ENCODE data around the gene TLR5. TPM values are rescaled to one million over a fixed set of nuclear protein-coding genes. Genes with fewer than 3 reads are reported as not detected.

TLR5 gene
- polyA plus RNA-seq, 3 donors: 35.5 to 58.0 (median 45.7) TPM

GRCh38 chr1:223089250-223089649 lies 53.8 kb downstream of the TLR5 start:
- no peaks in the 10 kb centered on the region for H4K20me1 ChIP-seq (ENCODE audit: insufficient read depth, low read length)
- no peak for TF ChIP-seq CTCF (IDR thresholded peaks at IDR 0.05)
- WGBS (ENCODE audit: insufficient coverage): 66% methylated on average over 10 of the region's 11 CpGs
- H3K27me3 Mint-ChIP-seq (ENCODE audit: low read depth in 3 of 3): peaks cover 2 to 5% (median 3%) of the 10 kb centered on the region in 3 donors
- H3K9me3 ChIP-seq (replicated peaks in 1 of 2; ENCODE audit: control insufficient read depth in 1 of 2, insufficient read depth in 1 of 2, low read length in 2 of 2): no peaks in the 10 kb centered on the region
- no peak for DNase-seq
- no peak overlapping the region for H3K27ac ChIP-seq (ENCODE audit: low read depth in 1 of 2, low read length in 2 of 2)
- H3K9me3 Mint-ChIP-seq: peaks cover 0 to 3% (median 0%) of the 10 kb centered on the region in 7 donors
- no peak overlapping the region for H2AFZ ChIP-seq (ENCODE audit: insufficient read depth, low read depth, low read length, poor library complexity, severe bottlenecking)
- no peaks in the 10 kb centered on the region for H3K27me3 ChIP-seq (ENCODE audit: control insufficient read depth in 2 of 2, insufficient read depth in 2 of 2, low read length in 2 of 2)
- intact Hi-C loops (cut with micrococcal nuclease): loop anchor here in 1 of 2 donors (10.0 kb wide), 2 partner anchors 354 to 624 kb away; partner anchors contain the start of gene FAM177B
- no peak overlapping the region for H3K4me3 ChIP-seq (replicated peaks in 1 of 3; ENCODE audit: low read depth in 2 of 3, low read length in 3 of 3)
- H3K4me1 Mint-ChIP-seq: no peaks in the 10 kb centered on the region
- no peaks in the 10 kb centered on the region for H3K36me3 Mint-ChIP-seq
- no peak overlapping the region for H3K4me2 ChIP-seq (replicated peaks; ENCODE audit: extremely low read depth, low read length, poor library complexity, severe bottlenecking)
- no peak overlapping the region for H3K27ac Mint-ChIP-seq
- no peak overlapping the region for H3K9ac ChIP-seq (ENCODE audit: insufficient read depth, low read length, poor library complexity, severe bottlenecking)
- no peaks in the 10 kb centered on the region for H3K4me1 ChIP-seq (ENCODE audit: control insufficient read depth in 1 of 2, insufficient read depth in 2 of 2, low read length in 2 of 2)
- no peak overlapping the region for H3K4me3 Mint-ChIP-seq
- H3K36me3 ChIP-seq (replicated peaks in 1 of 2; ENCODE audit: control insufficient read depth in 1 of 2, insufficient read depth in 2 of 2, low read length in 2 of 2): no peaks in the 10 kb centered on the region
- H3K79me2 ChIP-seq (ENCODE audit: insufficient read depth, low read length): no peaks in the 10 kb centered on the region

GRCh38 chr1:223088713-223089240 lies 54.3 kb downstream of the TLR5 start:
- TF ChIP-seq CTCF (IDR thresholded peaks at IDR 0.05): no peak
- H3K27ac ChIP-seq (ENCODE audit: low read depth in 1 of 2, low read length in 2 of 2): no peak overlapping the region
- 94% methylated on average over 12 of the region's 13 CpGs for WGBS (ENCODE audit: insufficient coverage)
- H3K4me1 ChIP-seq (ENCODE audit: control insufficient read depth in 1 of 2, insufficient read depth in 2 of 2, low read length in 2 of 2): no peaks in the 10 kb centered on the region
- Mint-ChIP-seq H3K27ac (no peak overlapping the region), H3K4me3 (no peak overlapping the region), H3K27me3 (ENCODE audit: low read depth in 3 of 3) (peaks cover 1 to 5% (median 5%) of the 10 kb centered on the region in 3 donors), H3K9me3 (peaks cover 0 to 3% (median 0%) of the 10 kb centered on the region in 7 donors), H3K36me3 (no peaks in the 10 kb centered on the region), H3K4me1 (no peaks in the 10 kb centered on the region)
- H3K9me3 ChIP-seq (replicated peaks in 1 of 2; ENCODE audit: control insufficient read depth in 1 of 2, insufficient read depth in 1 of 2, low read length in 2 of 2): no peaks in the 10 kb centered on the region
- no peaks in the 10 kb centered on the region for H4K20me1 ChIP-seq (ENCODE audit: insufficient read depth, low read length)
- H3K36me3 ChIP-seq (replicated peaks in 1 of 2; ENCODE audit: control insufficient read depth in 1 of 2, insufficient read depth in 2 of 2, low read length in 2 of 2): no peaks in the 10 kb centered on the region
- DNase-seq: no peak
- no peak overlapping the region for H3K9ac ChIP-seq (ENCODE audit: insufficient read depth, low read length, poor library complexity, severe bottlenecking)
- H3K27me3 ChIP-seq (ENCODE audit: control insufficient read depth in 2 of 2, insufficient read depth in 2 of 2, low read length in 2 of 2): no peaks in the 10 kb centered on the region
- H3K79me2 ChIP-seq (ENCODE audit: insufficient read depth, low read length): no peaks in the 10 kb centered on the region
- no peak overlapping the region for H3K4me2 ChIP-seq (replicated peaks; ENCODE audit: extremely low read depth, low read length, poor library complexity, severe bottlenecking)
- no peak overlapping the region for H2AFZ ChIP-seq (ENCODE audit: insufficient read depth, low read depth, low read length, poor library complexity, severe bottlenecking)
- no peak overlapping the region for H3K4me3 ChIP-seq (replicated peaks in 1 of 3; ENCODE audit: low read depth in 2 of 3, low read length in 3 of 3)
- intact Hi-C loops (cut with micrococcal nuclease): loop anchor here in 1 of 2 donors (10.0 kb wide), 2 partner anchors 354 to 624 kb away; partner anchors contain the start of gene FAM177B

All from CD14-positive monocyte (primary cell).